LNCaP clone FGC (cell line): ENCODE results near the gene PDZD4.
"Not testable (repeated sequence)": the region's sequence is repeated elsewhere in the genome, so short reads cannot be mapped to it uniquely, and the experiment has no call there.

Experiments used
- DNase-seq: peaks from one replicate; pipeline ENCODE4 v3.0.0-alpha.2; 2011; ENCODE audit warnings: low read depth
- H3K4me3 ChIP-seq: 2 replicates; pipeline ENCODE4 v1.5.1; 2011; ENCODE audit warnings: mild to moderate bottlenecking, low read depth, low read length, control low read depth
- TF ChIP-seq, protein P1 (sequence below): IDR thresholded peaks from 2 replicates; pipeline ENCODE4 v1.5.1; 2012; ENCODE audit warnings: mild to moderate bottlenecking; ENCODE audit not compliant: control insufficient read depth, insufficient read depth; ENCODE audit errors: extremely low read depth

Gene PDZD4

DNA sequence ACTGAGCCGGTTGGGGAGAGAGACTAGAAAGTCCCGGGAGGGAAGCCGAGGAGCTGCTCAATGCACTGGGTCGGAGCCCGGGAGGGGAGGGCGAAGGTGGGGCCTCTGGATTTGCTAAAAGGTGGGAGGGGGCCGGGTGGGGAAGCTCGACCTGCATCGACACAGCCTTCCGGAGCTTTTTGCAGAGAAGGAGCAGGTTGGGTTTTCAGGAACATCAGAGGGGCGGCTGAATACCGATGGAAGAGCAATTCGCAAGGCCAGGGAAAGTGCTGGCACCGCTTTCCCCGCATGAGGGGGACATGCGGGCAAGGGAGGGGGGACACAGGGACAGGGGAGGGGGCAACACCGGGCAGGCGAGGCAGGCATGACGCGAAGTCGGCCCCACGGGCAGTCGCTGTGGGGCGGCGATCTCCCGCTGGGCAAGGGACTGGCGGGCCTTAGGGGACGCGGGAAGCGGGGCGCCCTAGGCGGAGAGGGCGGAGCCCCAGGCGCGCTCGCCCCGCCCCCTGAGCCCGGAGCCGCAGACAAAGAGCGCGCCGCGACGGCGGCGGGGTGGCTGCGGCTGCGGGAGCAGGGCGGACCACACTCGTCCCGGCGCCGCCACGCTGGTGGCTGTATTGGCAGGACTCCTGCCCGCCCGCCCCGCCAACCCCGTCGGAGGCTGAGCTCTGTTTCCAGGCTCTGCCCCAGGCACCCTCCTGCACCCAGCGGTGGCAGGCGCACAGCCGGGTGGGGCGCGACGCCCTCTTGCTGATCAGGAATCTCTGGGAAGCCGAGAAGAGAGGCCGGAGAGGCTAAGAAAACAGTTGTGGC lies 11.6 kb downstream of the PDZD4 start:
- TF ChIP-seq, protein P1, sequence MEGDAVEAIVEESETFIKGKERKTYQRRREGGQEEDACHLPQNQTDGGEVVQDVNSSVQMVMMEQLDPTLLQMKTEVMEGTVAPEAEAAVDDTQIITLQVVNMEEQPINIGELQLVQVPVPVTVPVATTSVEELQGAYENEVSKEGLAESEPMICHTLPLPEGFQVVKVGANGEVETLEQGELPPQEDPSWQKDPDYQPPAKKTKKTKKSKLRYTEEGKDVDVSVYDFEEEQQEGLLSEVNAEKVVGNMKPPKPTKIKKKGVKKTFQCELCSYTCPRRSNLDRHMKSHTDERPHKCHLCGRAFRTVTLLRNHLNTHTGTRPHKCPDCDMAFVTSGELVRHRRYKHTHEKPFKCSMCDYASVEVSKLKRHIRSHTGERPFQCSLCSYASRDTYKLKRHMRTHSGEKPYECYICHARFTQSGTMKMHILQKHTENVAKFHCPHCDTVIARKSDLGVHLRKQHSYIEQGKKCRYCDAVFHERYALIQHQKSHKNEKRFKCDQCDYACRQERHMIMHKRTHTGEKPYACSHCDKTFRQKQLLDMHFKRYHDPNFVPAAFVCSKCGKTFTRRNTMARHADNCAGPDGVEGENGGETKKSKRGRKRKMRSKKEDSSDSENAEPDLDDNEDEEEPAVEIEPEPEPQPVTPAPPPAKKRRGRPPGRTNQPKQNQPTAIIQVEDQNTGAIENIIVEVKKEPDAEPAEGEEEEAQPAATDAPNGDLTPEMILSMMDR: no peak
- DNase-seq: no peak
- H3K4me3 ChIP-seq: 0 out of 2 replicates have a peak overlapping the region, but pooled peaks have one; percentile 15

DNA sequence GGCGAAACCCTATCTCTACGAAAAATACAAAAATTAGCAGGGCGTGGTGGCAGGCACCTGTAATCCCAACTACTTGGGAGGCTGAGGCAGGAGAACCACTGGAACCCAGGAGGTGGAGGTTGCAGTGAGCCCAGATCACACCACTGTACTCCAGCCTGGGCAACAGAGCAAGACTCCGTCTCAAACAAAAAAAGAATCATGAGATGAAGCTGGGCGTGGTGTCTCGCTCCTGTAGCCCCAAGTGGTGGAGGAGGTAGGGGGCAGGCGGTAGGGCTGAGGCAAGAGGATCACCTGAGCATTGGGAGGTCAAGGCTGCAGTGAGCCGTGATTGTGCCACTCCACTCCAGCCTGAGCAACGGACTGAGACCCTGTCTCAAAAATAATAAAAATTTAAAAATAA lies 12.3 kb downstream of the PDZD4 start:
- H3K4me3 ChIP-seq, DNase-seq: not testable (repeated sequence)

DNA sequence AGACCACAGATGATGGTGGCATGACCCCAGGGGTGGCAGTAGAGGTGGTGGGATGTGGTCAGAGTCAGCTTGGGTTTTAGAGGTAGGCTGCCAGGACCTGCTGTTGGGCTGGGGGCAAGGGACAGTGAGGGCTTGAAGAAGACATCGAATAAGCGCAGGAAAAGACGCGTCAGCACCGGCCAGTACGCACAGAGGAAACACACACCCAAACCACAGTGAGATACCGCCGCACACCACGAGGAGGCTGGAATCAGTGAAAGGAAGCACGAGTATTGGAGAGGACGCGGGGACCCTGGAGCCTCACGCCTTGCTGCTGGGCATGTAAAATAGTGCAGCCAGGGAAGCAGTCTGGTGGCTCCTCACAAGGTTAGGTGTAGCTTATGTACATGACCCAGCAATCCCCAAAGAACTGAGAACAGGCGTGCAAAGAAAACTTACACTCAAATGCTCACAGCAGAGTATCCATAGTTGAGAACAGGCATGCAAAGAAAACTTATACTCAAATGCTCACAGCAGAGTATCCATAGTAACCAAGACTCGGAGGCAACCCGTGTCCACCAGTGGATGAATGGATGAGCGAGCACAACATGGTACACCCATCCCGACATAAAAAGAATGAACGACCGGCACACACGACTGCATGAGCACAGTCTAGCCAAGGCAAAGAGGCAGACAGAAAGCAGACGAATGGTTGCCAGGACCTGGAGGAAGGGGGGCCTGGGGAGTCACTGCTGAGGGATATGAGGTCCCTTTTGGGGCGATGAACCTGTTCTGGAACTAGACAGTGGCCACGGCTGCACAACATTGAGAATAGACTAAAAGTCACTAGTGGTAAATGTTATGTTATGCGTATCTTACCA lies 13.3 kb downstream of the PDZD4 start:
- no peak for DNase-seq
- H3K4me3 ChIP-seq: no peak overlapping the region
- TF ChIP-seq, protein P1: no peak

- H3K4me3 ChIP-seq: no peak overlapping the region
- no peak for DNase-seq
- TF ChIP-seq, protein P1: no peak
Measured at GRCh38 chrX:153814591-153815315, 15.6 kb downstream of the PDZD4 start.

- TF ChIP-seq, protein P1: no peak
- no peak overlapping the region for H3K4me3 ChIP-seq
- DNase-seq: no peak
Measured at GRCh38 chrX:153813161-153813560, 17.2 kb downstream of the PDZD4 start.

- TF ChIP-seq, protein P1: no peak
- no peak overlapping the region for H3K4me3 ChIP-seq
- DNase-seq: no peak
Measured at GRCh38 chrX:153812220-153812619, 18.1 kb downstream of the PDZD4 start.

DNA sequence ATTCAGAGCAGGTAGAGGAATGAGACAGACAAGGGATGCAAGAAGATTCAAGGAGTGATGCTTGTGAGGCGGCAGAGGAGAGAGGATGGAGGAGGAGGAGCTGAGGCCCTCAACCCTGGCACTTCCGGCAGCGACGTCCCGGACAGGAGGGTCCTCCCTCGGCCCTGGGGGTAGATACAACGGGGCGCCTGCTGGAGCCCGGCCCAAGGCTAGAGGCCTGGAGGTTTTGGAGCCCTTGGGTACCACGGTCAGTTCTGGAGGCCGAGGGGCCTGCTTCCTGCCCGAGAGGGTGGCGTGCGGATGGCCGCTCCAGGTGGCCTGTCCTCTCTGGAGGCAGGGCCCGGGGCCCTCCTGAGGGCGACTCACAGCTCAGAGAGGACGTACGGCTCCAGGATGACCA lies 22.4 kb downstream of the PDZD4 start:
- no peak overlapping the region for H3K4me3 ChIP-seq
- no peak for DNase-seq
- TF ChIP-seq, protein P1: no peak
